Neuronal stem cell (in vitro differentiated cells): ENCODE data around the gene CPSF4.

ENCODE experiments used
- DNase-seq: peaks from one replicate; pipeline ENCODE4 v3.0.0-alpha.2; 2013; ENCODE audit warnings: low spot score
- H2AFZ ChIP-seq: one replicate; pipeline ENCODE4 v1.6.1; 2013; ENCODE audit warnings: mild to moderate bottlenecking, low read length, inconsistent platforms
- H2AK5ac ChIP-seq: 2 replicates; pipeline ENCODE4 v1.6.1; 2013; ENCODE audit warnings: low read depth, mild to moderate bottlenecking, inconsistent platforms, low read length, moderate library complexity, mixed read lengths
- H2BK120ac ChIP-seq: 2 replicates; pipeline ENCODE4 v1.6.1; 2013; ENCODE audit warnings: low read depth, mild to moderate bottlenecking, inconsistent platforms, low read length, moderate library complexity, mixed read lengths
- H2BK12ac ChIP-seq: one replicate; pipeline ENCODE4 v1.6.1; 2013; ENCODE audit warnings: low read length, inconsistent platforms
- H2BK15ac ChIP-seq: 2 replicates; pipeline ENCODE4 v1.6.1; 2013; ENCODE audit warnings: mild to moderate bottlenecking, low read length, inconsistent platforms, mixed read lengths
- H2BK5ac ChIP-seq: one replicate; pipeline ENCODE4 v1.6.1; 2013; ENCODE audit warnings: inconsistent platforms, mild to moderate bottlenecking, low read length, moderate library complexity
- H3K14ac ChIP-seq: one replicate; pipeline ENCODE4 v1.6.1; 2013; ENCODE audit warnings: low read length, inconsistent platforms
- H3K18ac ChIP-seq: 2 replicates; pipeline ENCODE4 v1.6.1; 2013; ENCODE audit warnings: low read length, inconsistent platforms
- H3K23ac ChIP-seq: 2 replicates; pipeline ENCODE4 v1.6.1; 2013; ENCODE audit warnings: low read depth, mild to moderate bottlenecking, mixed read lengths, low read length, inconsistent platforms; ENCODE audit not compliant: poor library complexity
- H3K27ac ChIP-seq: replicated peaks from 3 replicates; pipeline ENCODE4 v1.5.1; 2013; ENCODE audit warnings: low read length, inconsistent platforms
- H3K27me3 ChIP-seq, 3 experiments: 2 replicates each; pipeline ENCODE4 v1.6.1; 2013; ENCODE audit warnings: low read length in 3 of 3, mild to moderate bottlenecking in 2 of 3, inconsistent platforms in 1 of 3, low read depth in 1 of 3, mixed read lengths in 1 of 3, moderate library complexity in 1 of 3; ENCODE audit not compliant: control insufficient read depth in 3 of 3, insufficient read depth in 3 of 3
- H3K36me3 ChIP-seq, 2 donors: replicated peaks in 1 of 2; 2 replicates each; pipeline ENCODE4 v1.6.1; 2013; ENCODE audit warnings: low read length in 2 of 2; ENCODE audit not compliant: control insufficient read depth in 2 of 2, insufficient read depth in 2 of 2
- H3K4ac ChIP-seq: 2 replicates; pipeline ENCODE4 v1.6.1; 2013; ENCODE audit warnings: inconsistent platforms, mild to moderate bottlenecking, low read length, moderate library complexity
- H3K4me1 ChIP-seq, 2 donors: 1 replicate in 1 of 2; 2 replicates in 1 of 2; pipeline ENCODE4 v1.6.1; 2013; ENCODE audit warnings: low read length in 2 of 2, low read depth in 1 of 2; ENCODE audit not compliant: control insufficient read depth in 2 of 2, insufficient read depth in 1 of 2
- H3K4me2 ChIP-seq: one replicate; pipeline ENCODE4 v1.6.1; 2013; ENCODE audit warnings: mild to moderate bottlenecking, low read length, inconsistent platforms; ENCODE audit not compliant: insufficient read depth, poor library complexity, severe bottlenecking
- H3K4me3 ChIP-seq, 2 donors: 2 replicates each; pipeline ENCODE4 v1.5.1; 2013; ENCODE audit warnings: low read length in 2 of 2, mild to moderate bottlenecking in 2 of 2, inconsistent platforms in 1 of 2, moderate library complexity in 1 of 2
- H3K79me1 ChIP-seq: one replicate; pipeline ENCODE4 v1.6.1; 2013; ENCODE audit warnings: low read depth, mild to moderate bottlenecking, inconsistent platforms, low read length, moderate library complexity
- H3K9ac ChIP-seq: one replicate; pipeline ENCODE4 v1.6.1; 2013; ENCODE audit warnings: mild to moderate bottlenecking, low read depth, low read length, inconsistent platforms; ENCODE audit not compliant: poor library complexity
- H3K9me3 ChIP-seq, 2 donors: replicated peaks in 1 of 2; 2 replicates each; pipeline versions ENCODE3 to v1.6.1; 2013; ENCODE audit warnings: low read length in 2 of 2, mild to moderate bottlenecking in 2 of 2, inconsistent platforms in 1 of 2, low read depth in 1 of 2, mixed read lengths in 1 of 2, moderate library complexity in 1 of 2; ENCODE audit not compliant: control insufficient read depth in 2 of 2, insufficient read depth in 1 of 2
- H4K8ac ChIP-seq: one replicate; pipeline ENCODE4 v1.6.1; 2013; ENCODE audit warnings: low read depth, mild to moderate bottlenecking, inconsistent platforms, low read length, moderate library complexity
- H4K91ac ChIP-seq: one replicate; pipeline ENCODE4 v1.6.1; 2013; ENCODE audit warnings: low read length, low read depth, mild to moderate bottlenecking, inconsistent platforms; ENCODE audit not compliant: poor library complexity
- WGBS, 2 donors: extraction: QIAGEN DNeasy Blood & Tissue Kit; methylation state at CpG; one replicate each; pipeline ENCODE4 v1.1.7; 2013; ENCODE audit warnings: missing lambda C conversion rate in 2 of 2, mixed read lengths in 1 of 2; ENCODE audit not compliant: insufficient read length in 2 of 2, insufficient replicate concordance in 1 of 2; ENCODE audit errors: extremely low coverage in 2 of 2; 5-methylcytosine and 5-hydroxymethylcytosine counted together

Gene CPSF4

GRCh38 chr7:99448855-99449254 is 10.1 kb downstream of the CPSF4 start:
- Histone ChIP-seq H2BK15ac (no peak overlapping the region), H2BK120ac (no peak overlapping the region), H3K14ac (no peak overlapping the region), H3K9ac (peak overlapping the region; percentile 30), H3K4me2 (no peak overlapping the region), H2BK12ac (no peak overlapping the region), H2AFZ (no peak overlapping the region), H3K27ac (no peak overlapping the region), H3K23ac (no peak overlapping the region), H3K4ac (no peak overlapping the region), H3K27me3 (no peaks in the 10 kb centered on the region), H3K79me1 (peaks cover 10% of the 10 kb centered on the region), H3K18ac (no peak overlapping the region), H2AK5ac (no peak overlapping the region), H3K4me1 (no peaks in the 10 kb centered on the region), H3K4me3 (no peak overlapping the region), H4K8ac (no peak overlapping the region), H4K91ac (no peak overlapping the region), H3K36me3 (peaks cover 72 to 97% of the 10 kb centered on the region in 2 donors), H2BK5ac (no peak overlapping the region), H3K9me3 (no peaks in the 10 kb centered on the region)
- no CpG with 5 or more reads among the region's 10 CpGs for WGBS, 2 donors
- DNase-seq, result no peak

GRCh38 chr7:99449326-99449725 is 10.6 kb downstream of the CPSF4 start:
- no peak overlapping the region for H2BK15ac ChIP-seq
- no peaks in the 10 kb centered on the region for H3K27me3 ChIP-seq
- H2BK5ac ChIP-seq, result no peak overlapping the region
- H4K91ac ChIP-seq, result no peak overlapping the region
- no peak overlapping the region for H3K18ac ChIP-seq
- peak overlapping the region in 1 of 2 donors; percentile 3 for H3K4me3 ChIP-seq
- H3K27ac ChIP-seq, result no peak overlapping the region
- H3K23ac ChIP-seq, result no peak overlapping the region
- H3K4me1 ChIP-seq, result no peaks in the 10 kb centered on the region
- no peak overlapping the region for H2BK120ac ChIP-seq
- H2BK12ac ChIP-seq, result no peak overlapping the region
- no peak overlapping the region for H3K9ac ChIP-seq
- H3K4ac ChIP-seq, result no peak overlapping the region
- H3K4me2 ChIP-seq, result no peak overlapping the region
- no peak overlapping the region for H4K8ac ChIP-seq
- H3K14ac ChIP-seq, result no peak overlapping the region
- DNase-seq, result no peak
- WGBS, 2 donors, result no CpG with 5 or more reads among the region's 5 CpGs
- H2AFZ ChIP-seq, result no peak overlapping the region
- H2AK5ac ChIP-seq, result no peak overlapping the region
- H3K9me3 ChIP-seq, result no peaks in the 10 kb centered on the region
- H3K79me1 ChIP-seq, result peaks cover 10% of the 10 kb centered on the region
- H3K36me3 ChIP-seq, result peaks cover 75 to 97% of the 10 kb centered on the region in 2 donors

GRCh38 chr7:99451936-99452335 is 13.2 kb downstream of the CPSF4 start:
- Histone ChIP-seq H2BK120ac (no peak overlapping the region), H2BK5ac (no peak overlapping the region), H3K14ac (no peak overlapping the region), H3K27ac (no peak overlapping the region), H2BK12ac (no peak overlapping the region), H2AFZ (no peak overlapping the region), H4K8ac (no peak overlapping the region), H2BK15ac (no peak overlapping the region), H4K91ac (no peak overlapping the region), H3K36me3 (peaks cover 79 to 99% of the 10 kb centered on the region in 2 donors), H3K9ac (no peak overlapping the region), H3K4me1 (no peaks in the 10 kb centered on the region), H3K4me2 (no peak overlapping the region), H3K9me3 (no peaks in the 10 kb centered on the region), H3K4ac (no peak overlapping the region), H3K23ac (peak overlapping the region; percentile 48), H3K27me3 (no peaks in the 10 kb centered on the region), H2AK5ac (no peak overlapping the region), H3K79me1 (peaks cover 10% of the 10 kb centered on the region), H3K18ac (no peak overlapping the region), H3K4me3 (no peak overlapping the region)
- WGBS, 2 donors, result no CpG with 5 or more reads among the region's 8 CpGs
- DNase-seq, result no peak

- H3K36me3 ChIP-seq, result peaks cover 84 to 99% of the 10 kb centered on the region in 2 donors
- no peak overlapping the region for H3K4ac ChIP-seq
- no peak overlapping the region for H2BK120ac ChIP-seq
- no peak overlapping the region for H3K18ac ChIP-seq
- WGBS, 2 donors, result no CpG with 5 or more reads among the region's 13 CpGs
- no peaks in the 10 kb centered on the region for H3K9me3 ChIP-seq
- H4K91ac ChIP-seq, result no peak overlapping the region
- H3K4me1 ChIP-seq, result no peaks in the 10 kb centered on the region
- no peak overlapping the region for H3K4me3 ChIP-seq
- no peak overlapping the region for H3K14ac ChIP-seq
- H3K9ac ChIP-seq, result no peak overlapping the region
- no peak overlapping the region for H2AFZ ChIP-seq
- no peak overlapping the region for H4K8ac ChIP-seq
- no peak for DNase-seq
- peak overlapping the region; percentile 48 for H3K23ac ChIP-seq
- no peak overlapping the region for H2AK5ac ChIP-seq
- H2BK15ac ChIP-seq, result no peak overlapping the region
- peaks cover 13% of the 10 kb centered on the region for H3K79me1 ChIP-seq
- no peak overlapping the region for H2BK5ac ChIP-seq
- H3K27ac ChIP-seq, result no peak overlapping the region
- H3K4me2 ChIP-seq, result no peak overlapping the region
- H2BK12ac ChIP-seq, result no peak overlapping the region
- H3K27me3 ChIP-seq, result no peaks in the 10 kb centered on the region
These were observed 13.8 kb downstream of the CPSF4 start for GRCh38 chr7:99452541-99452940.
